ENCODE results near the gene XYLT1.

The XYLT1 gene

DNA sequence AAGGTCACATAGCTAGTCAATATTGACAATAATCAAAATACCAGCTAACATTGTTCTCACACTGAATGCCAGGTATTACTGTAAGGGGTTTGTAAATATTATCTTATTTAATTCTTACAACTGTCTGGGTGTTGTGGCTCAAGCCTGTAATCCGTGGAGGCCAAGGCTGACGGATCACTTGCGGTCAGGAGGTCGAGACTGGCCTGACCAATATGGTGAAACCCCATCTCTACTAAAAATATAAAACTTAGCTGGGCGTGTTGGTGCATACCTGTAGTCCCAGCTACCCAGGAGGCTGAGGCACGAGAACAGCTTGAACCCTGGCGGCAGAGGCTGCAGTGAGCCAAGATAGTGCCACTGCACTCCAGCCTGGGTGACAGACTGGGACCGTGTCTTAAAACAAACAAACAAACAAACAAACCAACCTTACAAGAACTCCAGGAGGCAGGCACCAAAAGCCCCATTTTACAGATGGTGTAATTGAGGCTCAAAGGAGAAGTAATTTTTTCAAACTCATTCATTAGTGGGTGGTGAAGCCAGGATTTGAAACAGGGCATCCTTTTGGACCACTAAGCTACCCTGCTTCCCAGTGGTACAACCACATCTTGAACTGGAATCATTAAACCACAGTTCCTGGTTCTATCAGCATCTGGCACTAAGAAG, 104.3 kb downstream of the XYLT1 start:
- TF ChIP-seq, protein P1, sequence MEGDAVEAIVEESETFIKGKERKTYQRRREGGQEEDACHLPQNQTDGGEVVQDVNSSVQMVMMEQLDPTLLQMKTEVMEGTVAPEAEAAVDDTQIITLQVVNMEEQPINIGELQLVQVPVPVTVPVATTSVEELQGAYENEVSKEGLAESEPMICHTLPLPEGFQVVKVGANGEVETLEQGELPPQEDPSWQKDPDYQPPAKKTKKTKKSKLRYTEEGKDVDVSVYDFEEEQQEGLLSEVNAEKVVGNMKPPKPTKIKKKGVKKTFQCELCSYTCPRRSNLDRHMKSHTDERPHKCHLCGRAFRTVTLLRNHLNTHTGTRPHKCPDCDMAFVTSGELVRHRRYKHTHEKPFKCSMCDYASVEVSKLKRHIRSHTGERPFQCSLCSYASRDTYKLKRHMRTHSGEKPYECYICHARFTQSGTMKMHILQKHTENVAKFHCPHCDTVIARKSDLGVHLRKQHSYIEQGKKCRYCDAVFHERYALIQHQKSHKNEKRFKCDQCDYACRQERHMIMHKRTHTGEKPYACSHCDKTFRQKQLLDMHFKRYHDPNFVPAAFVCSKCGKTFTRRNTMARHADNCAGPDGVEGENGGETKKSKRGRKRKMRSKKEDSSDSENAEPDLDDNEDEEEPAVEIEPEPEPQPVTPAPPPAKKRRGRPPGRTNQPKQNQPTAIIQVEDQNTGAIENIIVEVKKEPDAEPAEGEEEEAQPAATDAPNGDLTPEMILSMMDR (IDR thresholded peaks at IDR 0.05; ENCODE audit: insufficient read depth, low read depth, low read length, missing control alignments) = no peak
- no peak overlapping the region for H3K4me3 ChIP-seq (ENCODE audit: low read depth, low read length)
- DNase-seq (ENCODE audit: low read depth) = no peak

DNA sequence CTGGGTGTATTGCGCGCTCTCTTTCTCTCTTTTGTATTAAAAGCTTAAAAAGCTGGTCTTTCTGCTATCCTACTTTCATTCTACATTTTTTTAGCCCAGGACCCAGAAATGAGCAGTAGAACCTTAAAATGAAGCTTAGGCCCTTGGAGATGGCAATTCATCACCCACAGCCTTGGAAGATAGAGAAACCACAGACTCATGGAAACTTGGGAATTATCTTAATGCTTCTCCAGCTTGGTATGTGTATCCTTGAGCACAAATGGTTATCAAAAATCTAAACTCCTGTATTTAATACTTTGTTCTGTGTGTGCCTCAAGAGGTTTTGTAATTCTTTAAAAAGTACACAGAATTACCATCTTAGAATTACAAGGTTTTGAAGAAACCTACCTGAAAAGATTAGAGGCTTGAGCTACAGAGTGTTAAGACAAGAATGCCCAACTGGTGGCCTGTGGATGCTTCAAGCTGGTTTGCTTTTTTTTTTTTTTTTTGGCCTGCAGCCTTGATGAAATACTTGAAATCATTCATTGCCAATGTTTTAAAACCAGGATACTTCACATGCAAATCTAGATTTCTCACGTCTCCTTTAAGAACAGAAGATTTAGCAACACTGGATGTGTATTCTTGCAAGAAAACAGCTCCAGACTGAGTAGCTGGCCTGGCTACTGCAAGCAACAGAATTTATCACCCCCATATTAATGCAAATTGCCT, 105.0 kb downstream of the XYLT1 start:
- TF ChIP-seq, protein P1 (IDR thresholded peaks at IDR 0.05; ENCODE audit: insufficient read depth, low read depth, low read length, missing control alignments) = no peak
- no peak for DNase-seq (ENCODE audit: low read depth)
- no peak overlapping the region for H3K4me3 ChIP-seq (ENCODE audit: low read depth, low read length)

DNA sequence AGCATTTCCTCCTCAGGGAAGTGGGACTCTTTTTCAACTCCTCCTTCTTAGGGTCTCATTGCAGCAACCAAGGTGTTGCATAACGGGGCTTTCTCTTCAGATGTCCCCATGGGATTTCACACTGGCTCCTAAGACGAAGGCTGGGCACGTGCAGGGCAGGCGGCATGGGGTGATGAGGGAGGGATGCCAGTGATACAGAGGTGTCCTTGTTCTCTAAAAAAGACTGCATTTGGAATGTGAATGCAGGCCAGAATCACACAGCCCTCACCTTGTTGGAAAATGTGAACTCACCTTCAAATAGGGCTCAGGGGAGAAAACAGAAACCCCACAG, 105.6 kb downstream of the XYLT1 start:
- TF ChIP-seq, protein P1 (IDR thresholded peaks at IDR 0.05; ENCODE audit: insufficient read depth, low read depth, low read length, missing control alignments) = no peak
- DNase-seq (ENCODE audit: low read depth) = no peak
- no peak overlapping the region for H3K4me3 ChIP-seq (ENCODE audit: low read depth, low read length)

DNA sequence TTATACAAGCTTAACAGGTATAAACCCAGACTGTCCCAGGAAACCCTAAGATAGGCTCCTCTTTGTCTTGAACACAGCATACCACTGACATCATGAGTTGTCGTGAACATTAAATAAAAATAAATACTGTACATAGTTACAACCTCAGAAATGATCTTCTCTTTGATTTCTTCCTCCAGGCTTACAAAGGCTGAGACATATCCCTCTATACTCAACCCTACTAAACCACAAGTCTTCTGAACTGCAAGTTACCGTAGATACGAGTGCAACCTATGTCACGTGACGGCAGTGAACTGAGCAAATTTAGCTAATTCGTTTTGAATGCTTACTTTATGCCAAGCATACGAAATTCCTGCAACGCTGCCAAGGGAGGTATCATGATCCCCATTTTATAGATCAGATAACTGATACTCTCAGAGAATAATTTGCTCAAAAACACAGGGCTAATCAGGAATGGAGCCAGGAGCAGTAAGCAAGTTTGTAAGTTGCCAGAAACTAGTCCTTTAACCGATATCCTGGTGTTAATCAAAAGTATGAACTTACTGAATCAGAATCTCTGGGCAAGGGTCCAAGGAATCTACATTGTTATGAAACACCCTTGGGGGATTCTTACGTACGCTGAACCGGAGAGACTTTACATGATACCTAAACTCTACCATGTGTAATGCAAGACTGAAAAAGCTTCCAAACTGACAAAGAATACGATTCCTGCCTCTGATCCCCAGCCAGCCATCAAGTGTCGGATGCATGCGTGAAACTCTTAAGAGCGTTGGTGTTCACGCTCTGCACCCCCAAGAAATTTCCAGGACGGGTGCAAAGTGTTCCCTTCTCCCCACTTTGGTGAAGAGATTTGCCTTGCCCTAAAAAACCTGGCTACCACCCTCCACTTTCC, 106.2 kb downstream of the XYLT1 start:
- H3K4me3 ChIP-seq (ENCODE audit: low read depth, low read length) = no peak overlapping the region
- TF ChIP-seq, protein P1 (IDR thresholded peaks at IDR 0.05; ENCODE audit: insufficient read depth, low read depth, low read length, missing control alignments) = no peak
- no peak for DNase-seq (ENCODE audit: low read depth)

DNA sequence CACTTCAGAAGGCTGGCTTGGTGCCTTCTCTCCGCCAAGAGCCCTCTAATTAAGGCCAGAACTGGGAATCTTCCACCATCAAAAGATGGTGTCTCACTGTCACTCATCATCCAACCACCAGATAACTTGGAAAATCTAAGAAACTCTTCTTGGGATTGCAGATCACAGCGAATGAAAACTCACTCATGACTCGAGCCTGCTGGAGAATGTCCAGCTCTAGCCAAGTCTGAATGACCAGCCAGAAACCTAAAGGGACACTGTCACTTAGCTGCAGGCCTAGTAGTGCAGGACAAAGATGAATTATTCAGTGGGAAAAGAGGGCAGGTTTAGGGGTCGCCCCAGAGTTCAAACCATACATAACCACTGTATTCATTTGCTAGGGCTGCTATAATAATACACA, 107.8 kb downstream of the XYLT1 start:
- no peak overlapping the region for H3K4me3 ChIP-seq (ENCODE audit: low read depth, low read length)
- DNase-seq (ENCODE audit: low read depth) = no peak
- TF ChIP-seq, protein P1 (IDR thresholded peaks at IDR 0.05; ENCODE audit: insufficient read depth, low read depth, low read length, missing control alignments) = no peak

DNA sequence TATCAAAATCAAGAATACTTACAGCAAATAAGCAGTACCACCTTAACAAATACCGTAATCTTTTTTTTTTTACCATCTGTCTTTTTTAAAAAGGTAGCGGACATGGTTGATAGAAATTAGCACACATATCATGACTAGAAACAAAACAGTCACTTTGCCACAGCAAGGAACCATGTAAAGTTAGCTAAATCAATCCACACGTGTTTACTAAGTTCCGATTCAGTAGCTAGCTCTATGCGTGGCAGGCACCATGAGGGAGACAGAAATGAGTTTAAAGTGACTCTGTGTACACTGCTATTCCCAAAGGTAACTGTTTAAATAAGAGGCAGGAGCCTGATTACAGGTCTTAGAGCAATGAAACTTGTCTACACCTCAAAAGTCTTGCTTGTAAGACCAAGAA, 108.6 kb downstream of the XYLT1 start:
- no peak overlapping the region for H3K4me3 ChIP-seq (ENCODE audit: low read depth, low read length)
- TF ChIP-seq, protein P1 (IDR thresholded peaks at IDR 0.05; ENCODE audit: insufficient read depth, low read depth, low read length, missing control alignments) = no peak
- no peak for DNase-seq (ENCODE audit: low read depth)

Measured in GM12865 (cell line).